ENCODE measurements around the gene RBPMS2.

GRCh38 chr15:64695561-64695992, 79.8 kb downstream of the RBPMS2 start:
- no peak for TF ChIP-seq CTCF (IDR thresholded peaks at IDR 0.05)
- no peak for TF ChIP-seq POLR2A (IDR thresholded peaks at IDR 0.05)

Data from Peyer's patch (tissue), 4 donors.